ENCODE results near the gene CYP26A1. TPM values are rescaled to one million over a fixed set of nuclear protein-coding genes. Genes with fewer than 3 reads are reported as not detected.

CYP26A1 gene
- total RNA-seq, 1 donor = not detected

GRCh38 chr10:93061594-93062513, 11.8 kb upstream of the CYP26A1 start:
- Histone ChIP-seq H3K4me1 (ENCODE audit: insufficient read depth, low read length) (peaks cover 21% of the 10 kb centered on the region), H3K9me3 (ENCODE audit: low read depth, low read length) (no peaks in the 10 kb centered on the region), H3K27me3 (ENCODE audit: insufficient read depth, low read length) (peaks cover 65% of the 10 kb centered on the region), H3K4me3 (ENCODE audit: low read length) (no peak overlapping the region)

GRCh38 chr10:93062514-93063143, 11.1 kb upstream of the CYP26A1 start:
- Histone ChIP-seq H3K9me3 (ENCODE audit: low read depth, low read length) (no peaks in the 10 kb centered on the region), H3K4me3 (ENCODE audit: low read length) (no peak overlapping the region), H3K27me3 (ENCODE audit: insufficient read depth, low read length) (peaks cover 73% of the 10 kb centered on the region), H3K4me1 (ENCODE audit: insufficient read depth, low read length) (peaks cover 21% of the 10 kb centered on the region)

GRCh38 chr10:93063144-93063976, 10.3 kb upstream of the CYP26A1 start:
- Histone ChIP-seq H3K9me3 (ENCODE audit: low read depth, low read length) (no peaks in the 10 kb centered on the region), H3K27me3 (ENCODE audit: insufficient read depth, low read length) (peaks cover 80% of the 10 kb centered on the region)

GRCh38 chr10:93063977-93064660, 9.6 kb upstream of the CYP26A1 start:
- Histone ChIP-seq H3K27me3 (ENCODE audit: insufficient read depth, low read length) (peaks cover 88% of the 10 kb centered on the region), H3K4me3 (ENCODE audit: low read length) (no peak overlapping the region), H3K4me1 (ENCODE audit: insufficient read depth, low read length) (peaks cover 21% of the 10 kb centered on the region), H3K9me3 (ENCODE audit: low read depth, low read length) (no peaks in the 10 kb centered on the region)

More at GRCh38 chr10:93063144-93063976, 10.3 kb upstream of the CYP26A1 start:
- Histone ChIP-seq H3K4me1 (ENCODE audit: insufficient read depth, low read length) (peaks cover 21% of the 10 kb centered on the region), H3K4me3 (ENCODE audit: low read length) (no peak overlapping the region)

- peaks cover 21% of the 10 kb centered on the region for H3K4me1 ChIP-seq (ENCODE audit: insufficient read depth, low read length)
- peaks cover 88% of the 10 kb centered on the region for H3K27me3 ChIP-seq (ENCODE audit: insufficient read depth, low read length)
- H3K4me3 ChIP-seq (ENCODE audit: low read length) = no peak overlapping the region
- H3K9me3 ChIP-seq (ENCODE audit: low read depth, low read length) = no peaks in the 10 kb centered on the region
Observed at GRCh38 chr10:93064874-93065660, 8.6 kb upstream of the CYP26A1 start.

- Histone ChIP-seq H3K4me3 (ENCODE audit: low read length) (no peak overlapping the region), H3K27me3 (ENCODE audit: insufficient read depth, low read length) (peaks cover 88% of the 10 kb centered on the region), H3K9me3 (ENCODE audit: low read depth, low read length) (no peaks in the 10 kb centered on the region), H3K4me1 (ENCODE audit: insufficient read depth, low read length) (peaks cover 20% of the 10 kb centered on the region)
Observed at GRCh38 chr10:93065675-93066543, 7.8 kb upstream of the CYP26A1 start.

- Histone ChIP-seq H3K9me3 (ENCODE audit: low read depth, low read length) (no peaks in the 10 kb centered on the region), H3K4me3 (ENCODE audit: low read length) (no peak overlapping the region), H3K4me1 (ENCODE audit: insufficient read depth, low read length) (peaks cover 14% of the 10 kb centered on the region), H3K27me3 (ENCODE audit: insufficient read depth, low read length) (peaks cover 86% of the 10 kb centered on the region)
Observed at GRCh38 chr10:93066544-93066913, 7.2 kb upstream of the CYP26A1 start.

GRCh38 chr10:93067443-93068365, 6.0 kb upstream of the CYP26A1 start:
- Histone ChIP-seq H3K4me3 (ENCODE audit: low read length) (no peak overlapping the region), H3K27me3 (ENCODE audit: insufficient read depth, low read length) (peaks cover 89% of the 10 kb centered on the region)

GRCh38 chr10:93068411-93069244, 5.1 kb upstream of the CYP26A1 start:
- Histone ChIP-seq H3K27me3 (ENCODE audit: insufficient read depth, low read length) (peaks cover 91% of the 10 kb centered on the region), H3K4me1 (ENCODE audit: insufficient read depth, low read length) (peaks cover 20% of the 10 kb centered on the region), H3K4me3 (ENCODE audit: low read length) (no peak overlapping the region), H3K9me3 (ENCODE audit: low read depth, low read length) (no peaks in the 10 kb centered on the region)

More at GRCh38 chr10:93067443-93068365, 6.0 kb upstream of the CYP26A1 start:
- no peaks in the 10 kb centered on the region for H3K9me3 ChIP-seq (ENCODE audit: low read depth, low read length)
- peaks cover 13% of the 10 kb centered on the region for H3K4me1 ChIP-seq (ENCODE audit: insufficient read depth, low read length)

- Histone ChIP-seq H3K27me3 (ENCODE audit: insufficient read depth, low read length) (peaks cover 92% of the 10 kb centered on the region), H3K4me3 (ENCODE audit: low read length) (no peak overlapping the region), H3K4me1 (ENCODE audit: insufficient read depth, low read length) (peaks cover 25% of the 10 kb centered on the region), H3K9me3 (ENCODE audit: low read depth, low read length) (no peaks in the 10 kb centered on the region)
Observed at GRCh38 chr10:93069245-93069561, 4.5 kb upstream of the CYP26A1 start.

GRCh38 chr10:93070378-93071176, 3.1 kb upstream of the CYP26A1 start:
- H3K4me3 ChIP-seq (ENCODE audit: low read length) = no peak overlapping the region
- peaks cover 92% of the 10 kb centered on the region for H3K27me3 ChIP-seq (ENCODE audit: insufficient read depth, low read length)
- peaks cover 34% of the 10 kb centered on the region for H3K4me1 ChIP-seq (ENCODE audit: insufficient read depth, low read length)
- no peaks in the 10 kb centered on the region for H3K9me3 ChIP-seq (ENCODE audit: low read depth, low read length)
